OCI-LY1 (cell line): Measurements from ENCODE around the gene GNAZ.

Experiments used
- CTCF ChIP-seq: fragments of 200-600 bp; sonication (generic), shearing (Covaris generic); IDR thresholded peaks from 2 replicates; pipeline ENCODE4 v1.5.1; 2017; ENCODE audit warnings: mild to moderate bottlenecking, antibody characterized with exemption, low read length, moderate library complexity, mixed read lengths
- EZH2 ChIP-seq: fragments of 200-600 bp; sonication (generic), shearing (Covaris generic); IDR thresholded peaks from 2 replicates; pipeline ENCODE4 v1.8.0; 2017; ENCODE audit warnings: borderline replicate concordance, mixed run types, mild to moderate bottlenecking, antibody characterized with exemption, low read length, moderate library complexity, mixed read lengths

DNA sequence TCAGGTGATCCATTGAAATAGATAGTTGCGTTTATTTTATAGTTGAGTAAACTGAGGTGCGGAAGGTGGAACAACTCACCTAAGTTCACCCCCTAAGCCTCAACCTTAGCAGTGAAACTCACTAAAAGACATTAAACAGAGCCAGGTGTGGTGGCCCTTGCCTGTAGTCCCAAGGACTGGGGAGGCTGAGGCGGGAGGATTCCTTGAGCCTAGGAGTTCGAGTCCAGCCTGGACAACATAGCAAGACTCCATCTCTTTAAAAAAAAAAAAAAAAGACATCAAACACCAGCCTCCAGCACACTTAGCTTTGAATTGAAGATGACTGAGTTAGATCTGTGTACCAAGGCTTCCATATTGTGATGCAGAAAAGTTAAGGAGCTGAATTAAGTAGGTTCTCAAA, 74.1 kb downstream of the GNAZ start:
- TF ChIP-seq CTCF (no peak), EZH2 (no peak)
